HEK293T (cell line): ENCODE data around the gene MPRIP.

Source experiments
- CTCF ChIA-PET: fragments of 350-600 bp; formaldehyde crosslinking; extraction: SDS; loops from one replicate; lab custom pipeline; 2021; ENCODE audit warnings: antibody characterized with exemption, inconsistent platforms; lab: Yijun Ruan, JAX
- POLR2A ChIA-PET: fragments of 350-600 bp; formaldehyde crosslinking; extraction: SDS; loops from one replicate; lab custom pipeline; 2020; ENCODE audit warnings: antibody characterized with exemption, inconsistent platforms; lab: Yijun Ruan, JAX
- DNase-seq: peaks from one replicate; pipeline ENCODE4 v3.0.0; 2012; ENCODE audit warnings: mixed read lengths; ENCODE audit errors: extremely low spot score
- ARNT ChIP-seq: fragments of 450-650 bp; IDR thresholded peaks from 2 replicates; pipeline ENCODE4 v1.6.1; 2017; ENCODE audit warnings: mild to moderate bottlenecking
- BHLHE40 ChIP-seq: fragments of 450-650 bp; IDR thresholded peaks from 2 replicates; pipeline ENCODE4 v1.6.1; 2016; ENCODE audit warnings: mild to moderate bottlenecking, moderate library complexity, borderline replicate concordance
- CTBP1 ChIP-seq: fragments of 450-650 bp; IDR thresholded peaks from 2 replicates; pipeline ENCODE4 v1.6.1; 2016; ENCODE audit warnings: borderline replicate concordance
- ELF4 ChIP-seq: fragments of 450-650 bp; IDR thresholded peaks from 2 replicates; pipeline ENCODE4 v1.6.1; 2017; ENCODE audit warnings: antibody characterized with exemption
- FOXA1 ChIP-seq: fragments of 450-650 bp; IDR thresholded peaks from 2 replicates; pipeline ENCODE4 v1.6.1; 2016; ENCODE audit warnings: mild to moderate bottlenecking
- FOXK2 ChIP-seq: fragments of 450-650 bp; IDR thresholded peaks from 2 replicates; pipeline ENCODE4 v1.6.1; 2016; ENCODE audit warnings: mild to moderate bottlenecking
- FOXM1 ChIP-seq: fragments of 450-650 bp; IDR thresholded peaks from 2 replicates; pipeline ENCODE4 v1.6.1; 2017; ENCODE audit warnings: mild to moderate bottlenecking, borderline replicate concordance
- HDGF ChIP-seq: fragments of 450-650 bp; IDR thresholded peaks from 2 replicates; pipeline ENCODE4 v1.6.1; 2017; ENCODE audit warnings: antibody characterized with exemption, borderline replicate concordance
- L3MBTL2 ChIP-seq: fragments of 450-650 bp; conservative IDR thresholded peaks from 2 replicates; pipeline ENCODE4 v1.6.1; 2016; ENCODE audit warnings: mild to moderate bottlenecking
- LEF1 ChIP-seq: fragments of 450-650 bp; IDR thresholded peaks from 2 replicates; pipeline ENCODE4 v1.6.1; 2017; ENCODE audit warnings: mild to moderate bottlenecking, borderline replicate concordance
- NFRKB ChIP-seq: fragments of 450-650 bp; IDR thresholded peaks from 2 replicates; pipeline ENCODE4 v1.6.1; 2016; ENCODE audit warnings: mild to moderate bottlenecking, moderate library complexity
- SP1 ChIP-seq: fragments of 450-650 bp; IDR thresholded peaks from 2 replicates; pipeline ENCODE4 v1.6.1; 2017
- SUZ12 ChIP-seq: fragments of 450-650 bp; IDR thresholded peaks from 2 replicates; pipeline ENCODE4 v1.6.1; 2016; ENCODE audit warnings: mild to moderate bottlenecking
- TARDBP ChIP-seq: fragments of 450-650 bp; IDR thresholded peaks from 2 replicates; pipeline ENCODE4 v1.6.1; 2016
- ZNF384 ChIP-seq: fragments of 450-650 bp; IDR thresholded peaks from 2 replicates; pipeline ENCODE4 v1.6.1; 2016
- TF ChIP-seq, protein P1 (sequence below): fragments of 450-650 bp; IDR thresholded peaks from 2 replicates; pipeline ENCODE4 v1.6.1; 2016

MPRIP gene

DNA sequence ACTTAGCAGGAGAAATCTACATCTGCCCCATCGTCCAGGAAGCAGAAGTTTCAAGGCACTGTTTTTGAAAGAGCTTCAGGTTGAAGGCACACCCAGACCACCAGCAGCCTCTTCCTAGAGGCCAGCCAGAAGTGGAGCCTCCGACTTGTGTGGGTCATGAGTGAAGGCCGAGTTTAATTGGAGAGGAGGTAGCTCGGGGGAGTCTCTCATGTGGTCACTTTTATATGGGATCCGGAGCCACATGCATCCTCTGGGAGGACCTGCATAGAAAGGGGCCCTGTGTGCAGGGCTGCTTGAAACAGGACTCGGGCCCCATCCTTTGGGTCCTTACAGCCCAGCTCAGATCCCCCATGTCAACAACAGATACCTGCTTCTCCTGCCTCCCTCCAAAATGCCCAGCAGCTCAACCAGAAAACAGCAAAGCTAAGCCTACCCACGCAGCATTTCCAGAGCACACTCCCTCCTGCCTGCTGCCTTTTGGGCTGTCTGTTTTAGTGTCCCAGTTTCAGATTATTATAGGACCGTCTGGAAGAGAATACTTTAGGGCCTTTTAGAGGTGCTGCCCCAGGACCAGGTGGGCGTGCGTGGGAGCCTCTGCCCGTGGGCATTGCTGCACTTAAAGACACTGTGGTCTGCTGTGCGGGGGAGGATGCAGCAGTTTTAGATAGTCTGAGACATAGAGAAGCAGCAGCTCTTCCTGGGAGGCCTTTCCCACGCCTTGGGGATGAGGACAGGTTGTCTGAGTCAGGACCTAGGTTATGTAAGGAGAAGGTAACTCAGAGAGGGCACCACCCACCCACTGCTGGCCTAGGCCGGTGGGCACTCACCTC is 29.5 kb downstream of the MPRIP start:
- DNase-seq, result no peak
- TF ChIP-seq NFRKB, result no peak
- no peak for TF ChIP-seq ARNT
- TF ChIP-seq FOXK2, result no peak
- no peak for TF ChIP-seq BHLHE40
- no peak for TF ChIP-seq ZNF384
- no peak for TF ChIP-seq LEF1
- TF ChIP-seq FOXA1, result no peak
- no peak for TF ChIP-seq L3MBTL2
- no peak for TF ChIP-seq SP1
- TF ChIP-seq HDGF, result no peak
- TF ChIP-seq SUZ12, result no peak
- TF ChIP-seq CTBP1, result no peak
- POLR2A ChIA-PET, result no interaction called here
- CTCF ChIA-PET, result no interaction called here

DNA sequence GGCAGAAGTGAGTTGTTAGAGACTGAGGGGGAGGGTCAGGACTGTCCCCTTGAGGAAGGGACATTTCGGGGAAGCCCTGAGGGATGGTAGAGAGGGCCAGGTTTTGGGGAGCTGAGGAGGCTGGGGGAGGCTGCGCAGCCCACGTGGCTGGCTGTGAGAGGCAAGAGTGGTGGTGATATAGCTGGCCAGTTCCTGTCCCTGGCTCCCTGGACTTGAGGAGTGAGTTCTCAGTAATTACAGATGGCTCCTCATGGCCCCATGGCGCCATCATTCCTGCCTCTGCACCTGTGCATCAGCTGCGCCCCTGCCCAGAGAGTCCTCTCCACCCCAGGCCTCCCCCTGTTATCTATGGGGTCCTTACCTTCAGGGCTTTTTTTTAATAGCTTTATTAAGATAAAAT is 30.3 kb downstream of the MPRIP start:
- DNase-seq, result no peak
- ChIA-PET CTCF (no interaction called here), POLR2A (no interaction called here)
- TF ChIP-seq SUZ12, result no peak

DNA sequence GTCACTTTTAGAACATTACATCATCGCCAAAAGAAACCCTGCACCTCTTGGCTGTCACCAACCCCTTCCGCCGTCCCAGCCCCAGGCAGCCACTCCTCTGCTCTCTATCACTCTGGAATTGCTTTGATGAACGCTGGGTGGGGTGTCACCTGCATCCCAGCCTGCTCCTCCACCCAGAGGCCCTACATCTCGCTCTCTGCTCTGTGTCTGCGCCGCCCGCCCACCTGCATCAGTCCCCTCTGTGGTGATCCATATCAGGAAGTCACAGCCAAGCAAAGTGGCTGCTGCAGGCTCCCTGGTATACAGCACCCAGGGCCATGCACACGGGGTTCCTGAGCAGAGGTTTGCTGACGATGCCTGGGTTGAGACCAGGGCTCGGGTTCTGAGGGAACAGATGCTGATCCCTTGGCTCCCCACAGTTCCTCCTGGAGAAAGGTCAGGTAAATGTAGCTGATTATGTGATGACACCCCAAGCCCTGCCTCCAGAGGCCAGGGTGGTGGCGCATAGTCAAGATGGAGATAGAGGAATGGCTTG is 30.8 kb downstream of the MPRIP start:
- TF ChIP-seq HDGF, result no peak
- TF ChIP-seq L3MBTL2, result no peak
- TF ChIP-seq, protein P1, sequence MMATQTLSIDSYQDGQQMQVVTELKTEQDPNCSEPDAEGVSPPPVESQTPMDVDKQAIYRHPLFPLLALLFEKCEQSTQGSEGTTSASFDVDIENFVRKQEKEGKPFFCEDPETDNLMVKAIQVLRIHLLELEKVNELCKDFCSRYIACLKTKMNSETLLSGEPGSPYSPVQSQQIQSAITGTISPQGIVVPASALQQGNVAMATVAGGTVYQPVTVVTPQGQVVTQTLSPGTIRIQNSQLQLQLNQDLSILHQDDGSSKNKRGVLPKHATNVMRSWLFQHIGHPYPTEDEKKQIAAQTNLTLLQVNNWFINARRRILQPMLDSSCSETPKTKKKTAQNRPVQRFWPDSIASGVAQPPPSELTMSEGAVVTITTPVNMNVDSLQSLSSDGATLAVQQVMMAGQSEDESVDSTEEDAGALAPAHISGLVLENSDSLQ, result no peak
- TF ChIP-seq SP1, result no peak
- TF ChIP-seq FOXM1, result no peak
- TF ChIP-seq ARNT, result no peak
- no peak for TF ChIP-seq CTBP1
- no peak for TF ChIP-seq LEF1
- TF ChIP-seq NFRKB, result no peak
- TF ChIP-seq FOXK2, result no peak
- TF ChIP-seq TARDBP, result no peak
- TF ChIP-seq FOXA1, result no peak
- no peak for TF ChIP-seq BHLHE40
- TF ChIP-seq ZNF384, result no peak
- TF ChIP-seq ELF4, result no peak
- TF ChIP-seq SUZ12, result no peak
- POLR2A ChIA-PET, result no interaction called here
- DNase-seq, result no peak
- CTCF ChIA-PET, result no interaction called here

GRCh38 chr17:17073581-17074403 is 31.5 kb downstream of the MPRIP start:
- TF ChIP-seq TARDBP (no peak), BHLHE40 (no peak), ARNT (no peak), HDGF (no peak), SP1 (no peak), ZNF384 (no peak), CTBP1 (no peak), LEF1 (no peak), FOXA1 (no peak), FOXM1 (no peak), SUZ12 (no peak), L3MBTL2 (no peak), ELF4 (no peak), NFRKB (no peak), FOXK2 (no peak)
- TF ChIP-seq, protein P1, result no peak
- DNase-seq, result no peak
- CTCF ChIA-PET, result no interaction called here
- POLR2A ChIA-PET, result no interaction called here

GRCh38 chr17:17075125-17075781 is 33.0 kb downstream of the MPRIP start:
- no peak for TF ChIP-seq SUZ12
- TF ChIP-seq BHLHE40, result no peak
- TF ChIP-seq LEF1, result no peak
- TF ChIP-seq FOXA1, result no peak
- no peak for TF ChIP-seq CTBP1
- TF ChIP-seq FOXM1, result no peak
- CTCF ChIA-PET, result interaction anchor here (0.9 to 1.1 kb wide), 2 partner anchors 20 to 67 kb away, joined by 3 read pairs; no protein-coding TSS in a partner anchor
- DNase-seq, result no peak
- POLR2A ChIA-PET, result no interaction called here

DNA sequence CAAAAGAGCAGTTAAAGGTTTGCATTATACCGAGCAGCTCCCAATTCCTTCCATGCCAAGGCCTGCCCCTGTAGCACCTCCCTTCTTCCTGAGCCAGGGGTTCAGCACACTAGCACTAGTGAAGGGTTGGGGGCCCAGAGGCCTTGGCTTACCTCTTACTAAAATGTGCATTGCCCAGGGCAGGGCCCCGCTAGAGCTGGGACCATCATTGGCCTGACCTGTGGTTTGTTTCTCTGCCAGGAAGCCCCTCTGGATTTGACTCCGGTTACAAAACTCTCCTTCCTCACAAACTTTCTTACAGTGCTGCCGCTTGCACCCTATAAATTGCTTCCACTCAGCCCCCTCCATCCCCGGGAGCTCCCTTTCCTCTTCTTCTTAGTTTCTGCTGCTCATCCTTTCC is 33.8 kb downstream of the MPRIP start:
- ChIA-PET POLR2A (no interaction called here), CTCF (interaction anchor here (0.9 to 1.1 kb wide), 2 partner anchors 20 to 66 kb away, joined by 3 read pairs; no protein-coding TSS in a partner anchor)
- TF ChIP-seq ELF4, result no peak
- TF ChIP-seq, protein P1, result no peak
- TF ChIP-seq SUZ12, result no peak
- no peak for TF ChIP-seq SP1
- TF ChIP-seq BHLHE40, result no peak
- TF ChIP-seq FOXM1, result no peak
- no peak for TF ChIP-seq FOXK2
- TF ChIP-seq CTBP1, result no peak
- no peak for TF ChIP-seq FOXA1
- TF ChIP-seq L3MBTL2, result no peak
- no peak for DNase-seq
